ENCODE data around the gene ENKUR. TPM values are rescaled to one million over a fixed set of nuclear protein-coding genes. Genes with fewer than 3 reads are reported as not detected.

Gene ENKUR
- total RNA-seq, 1 experiment from 2014 or later = 0.13 TPM

GRCh38 chr10:25050402-25050801 lies 34.4 kb upstream of the ENKUR start:
- TF ChIP-seq TCF7L2 (IDR thresholded peaks at IDR 0.05; ENCODE audit: low read depth, low read length) (no peak), POLR2AphosphoS5 (IDR thresholded peaks at IDR 0.05; ENCODE audit: low read depth, low read length) (no peak), SIN3A (IDR thresholded peaks at IDR 0.05; ENCODE audit: borderline replicate concordance, insufficient read depth, low read depth, low read length) (no peak)
- Histone ChIP-seq H3K4me3 (ENCODE audit: low read depth in 2 of 2, low read length in 2 of 2) (no peak overlapping the region), H3K36me3 (ENCODE audit: control insufficient read depth, insufficient read depth, low read length) (no peaks in the 10 kb centered on the region), H3K27ac (ENCODE audit: low read length) (no peak overlapping the region), H3K27me3 (ENCODE audit: control insufficient read depth, insufficient read depth, low read length) (no peaks in the 10 kb centered on the region; the same call in 1 of the 2 replicates), H3K9me3 (ENCODE audit: control insufficient read depth, insufficient read depth, low read depth, low read length) (no peaks in the 10 kb centered on the region), H3K4me1 (ENCODE audit: control insufficient read depth, insufficient read depth, low read length) (no peaks in the 10 kb centered on the region)
- in situ Hi-C loops (cut with HindIII; ENCODE audit: low pct_unique_long_range_greater_than_20kb, low sequenced_read_pairs) (no loop called here), intact Hi-C loops (cut with micrococcal nuclease; ENCODE audit: unreplicated experiment) (no loop called here)
- ChIA-PET POLR2A (no interaction called here), CTCF (no interaction called here)
- no TSS peak for BruUV-seq (replicated peaks)
- ATAC-seq (no peak), DNase-seq (ENCODE audit: low read depth, low spot score) (no peak)

GRCh38 chr10:25049966-25050365 lies 34.0 kb upstream of the ENKUR start:
- BruUV-seq (replicated peaks) = no TSS peak
- Histone ChIP-seq H3K9me3 (ENCODE audit: control insufficient read depth, insufficient read depth, low read depth, low read length) (no peaks in the 10 kb centered on the region), H3K27me3 (ENCODE audit: control insufficient read depth, insufficient read depth, low read length) (no peaks in the 10 kb centered on the region; the same call in 1 of the 2 replicates), H3K4me3 (ENCODE audit: low read depth in 2 of 2, low read length in 2 of 2) (no peak overlapping the region), H3K36me3 (ENCODE audit: control insufficient read depth, insufficient read depth, low read length) (no peaks in the 10 kb centered on the region), H3K27ac (ENCODE audit: low read length) (no peak overlapping the region), H3K4me1 (ENCODE audit: control insufficient read depth, insufficient read depth, low read length) (no peaks in the 10 kb centered on the region)
- ATAC-seq = no peak
- in situ Hi-C loops (cut with HindIII; ENCODE audit: low pct_unique_long_range_greater_than_20kb, low sequenced_read_pairs) = no loop called here
- TF ChIP-seq POLR2AphosphoS5 (IDR thresholded peaks at IDR 0.05; ENCODE audit: low read depth, low read length) (no peak), REST (IDR thresholded peaks at IDR 0.05; ENCODE audit: insufficient read depth in 1 of 2, low read depth in 2 of 2, low read length in 1 of 2) (no peak), CTCF (IDR thresholded peaks at IDR 0.05) (no peak), TCF7L2 (IDR thresholded peaks at IDR 0.05; ENCODE audit: low read depth, low read length) (no peak), SIN3A (IDR thresholded peaks at IDR 0.05; ENCODE audit: borderline replicate concordance, insufficient read depth, low read depth, low read length) (no peak)
- no peak for DNase-seq (ENCODE audit: low read depth, low spot score)
- ChIA-PET POLR2A (no interaction called here), CTCF (no interaction called here)
- intact Hi-C loops (cut with micrococcal nuclease; ENCODE audit: unreplicated experiment) = no loop called here

GRCh38 chr10:25048450-25048849 lies 32.5 kb upstream of the ENKUR start:
- no TSS peak for BruUV-seq (replicated peaks)
- ATAC-seq = no peak
- H3K36me3 ChIP-seq (ENCODE audit: control insufficient read depth, insufficient read depth, low read length) = no peaks in the 10 kb centered on the region
- H3K4me1 ChIP-seq (ENCODE audit: control insufficient read depth, insufficient read depth, low read length) = no peaks in the 10 kb centered on the region
- DNase-seq (ENCODE audit: low read depth, low spot score) = no peak
- TF ChIP-seq POLR2AphosphoS5 (IDR thresholded peaks at IDR 0.05; ENCODE audit: low read depth, low read length) (no peak), CTCF (IDR thresholded peaks at IDR 0.05) (no peak)
- H3K27me3 ChIP-seq (ENCODE audit: control insufficient read depth, insufficient read depth, low read length) = no peaks in the 10 kb centered on the region; the same call in 1 of the 2 replicates
- no peak overlapping the region for H3K4me3 ChIP-seq (ENCODE audit: low read depth in 2 of 2, low read length in 2 of 2)
- no peaks in the 10 kb centered on the region for H3K9me3 ChIP-seq (ENCODE audit: control insufficient read depth, insufficient read depth, low read depth, low read length)
- no peak overlapping the region for H3K27ac ChIP-seq (ENCODE audit: low read length)
- ChIA-PET POLR2A (no interaction called here), CTCF (no interaction called here)
- intact Hi-C loops (cut with micrococcal nuclease; ENCODE audit: unreplicated experiment) (no loop called here), in situ Hi-C loops (cut with HindIII; ENCODE audit: low pct_unique_long_range_greater_than_20kb, low sequenced_read_pairs) (no loop called here)
